HG03280 (cell line): ENCODE data around the gene FZD8.

Experiments used
- ATAC-seq: cut with Tn5 transposase; IDR thresholded peaks from one replicate; pipeline ENCODE4 v1.9.1; 2021; ENCODE audit warnings: mild to moderate bottlenecking, moderate library complexity; ENCODE audit not compliant: unreplicated experiment

Gene FZD8

DNA sequence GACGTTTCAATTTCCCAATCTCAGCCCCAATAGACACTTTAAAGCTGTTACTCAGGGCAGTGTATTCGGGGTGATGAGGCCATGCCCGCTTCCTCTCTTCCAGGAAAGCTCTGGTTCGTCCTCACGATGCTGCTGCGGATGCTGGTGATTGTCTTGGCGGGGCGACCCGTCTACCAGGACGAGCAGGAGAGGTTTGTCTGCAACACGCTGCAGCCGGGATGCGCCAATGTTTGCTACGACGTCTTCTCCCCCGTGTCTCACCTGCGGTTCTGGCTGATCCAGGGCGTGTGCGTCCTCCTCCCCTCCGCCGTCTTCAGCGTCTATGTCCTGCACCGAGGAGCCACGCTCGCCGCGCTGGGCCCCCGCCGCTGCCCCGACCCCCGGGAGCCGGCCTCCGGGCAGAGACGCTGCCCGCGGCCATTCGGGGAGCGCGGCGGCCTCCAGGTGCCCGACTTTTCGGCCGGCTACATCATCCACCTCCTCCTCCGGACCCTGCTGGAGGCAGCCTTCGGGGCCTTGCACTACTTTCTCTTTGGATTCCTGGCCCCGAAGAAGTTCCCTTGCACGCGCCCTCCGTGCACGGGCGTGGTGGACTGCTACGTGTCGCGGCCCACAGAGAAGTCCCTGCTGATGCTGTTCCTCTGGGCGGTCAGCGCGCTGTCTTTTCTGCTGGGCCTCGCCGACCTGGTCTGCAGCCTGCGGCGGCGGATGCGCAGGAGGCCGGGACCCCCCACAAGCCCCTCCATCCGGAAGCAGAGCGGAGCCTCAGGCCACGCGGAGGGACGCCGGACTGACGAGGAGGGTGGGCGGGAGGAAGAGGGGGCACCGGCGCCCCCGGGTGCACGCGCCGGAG lies 34.4 kb downstream of the FZD8 start:
- ATAC-seq: no peak

DNA sequence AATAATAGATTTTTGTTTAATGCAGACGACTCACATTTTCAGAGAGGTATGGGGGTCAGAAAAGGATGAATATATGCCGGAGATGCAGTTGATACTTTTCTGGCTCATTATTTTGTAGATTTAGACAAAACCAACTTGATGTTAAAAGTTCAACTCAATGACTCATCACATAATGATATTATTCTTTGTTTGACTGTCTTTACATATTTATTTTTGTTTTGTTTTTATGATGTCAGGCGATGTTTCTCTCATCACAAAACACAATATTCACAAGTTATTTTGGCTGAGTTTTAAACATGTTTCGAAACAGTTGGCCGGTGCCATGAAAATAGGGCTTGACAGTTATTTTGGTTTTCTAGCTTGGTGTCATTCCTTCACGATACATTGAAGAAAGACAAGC lies 35.7 kb downstream of the FZD8 start:
- ATAC-seq: no peak

DNA sequence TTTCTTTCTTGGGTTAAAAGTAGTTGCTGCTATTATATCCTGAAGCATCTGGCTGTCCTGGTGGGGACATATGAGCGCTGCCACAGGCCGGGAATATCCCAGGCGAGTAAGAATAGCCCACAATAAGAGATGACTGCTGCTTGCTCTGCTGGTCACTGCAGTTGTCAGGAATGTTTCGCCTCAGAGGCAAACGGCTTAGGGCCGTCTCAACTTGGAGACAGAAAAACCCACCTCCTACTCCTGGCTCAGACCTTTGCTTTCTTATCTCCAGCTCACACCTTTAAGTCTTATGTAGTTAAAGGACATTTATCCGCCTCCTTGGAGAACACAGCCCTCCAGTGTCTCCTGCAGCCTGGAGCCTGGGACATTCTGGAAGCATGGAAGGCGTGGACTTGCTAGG lies 36.9 kb downstream of the FZD8 start, which contains the start of gene GJD4:
Gene GJD4 (plus strand): TSS at position 151 of the 400 bp plus-strand sequence. CDS start 227 bp downstream, at position 378.
- no peak for ATAC-seq

DNA sequence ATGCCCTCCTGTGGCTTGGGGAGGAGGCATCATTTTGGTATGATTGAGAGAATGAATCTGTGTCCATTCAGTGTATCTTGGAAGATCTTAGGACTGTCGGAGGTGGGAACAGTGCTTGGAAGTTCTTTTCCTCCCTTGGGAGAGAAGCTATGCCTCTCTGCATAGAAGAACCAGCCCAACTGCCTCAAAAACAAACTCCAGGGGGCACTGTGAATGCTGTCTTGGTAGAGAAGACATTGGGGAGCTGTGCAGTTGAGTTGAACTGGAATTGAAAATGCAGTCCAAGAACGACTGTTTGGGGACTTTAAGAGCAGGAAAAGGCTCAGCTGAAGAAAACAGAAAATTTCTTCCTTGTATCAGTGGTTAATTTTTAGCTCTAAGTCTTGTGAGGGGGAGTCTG lies 41.9 kb downstream of the FZD8 start:
- no peak for ATAC-seq

DNA sequence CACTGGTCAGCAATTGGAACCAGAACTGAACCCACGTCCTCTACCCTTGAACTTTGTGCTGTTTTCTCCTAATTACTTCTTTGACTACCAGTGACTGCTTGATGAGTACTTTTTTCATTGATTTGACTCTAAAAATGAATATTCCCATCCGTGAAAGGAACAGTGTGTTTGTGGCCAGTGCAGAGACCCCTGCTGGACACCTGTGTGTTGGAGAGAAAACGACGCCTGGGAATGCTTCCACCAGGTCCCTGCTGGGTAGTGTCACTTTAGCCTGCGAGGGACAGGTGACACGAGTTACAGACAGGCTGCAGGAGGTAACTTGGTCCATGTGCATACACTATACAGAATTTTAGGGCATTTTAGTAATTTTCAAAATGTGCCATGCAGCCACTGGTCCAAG lies 43.7 kb downstream of the FZD8 start:
- ATAC-seq: no peak

DNA sequence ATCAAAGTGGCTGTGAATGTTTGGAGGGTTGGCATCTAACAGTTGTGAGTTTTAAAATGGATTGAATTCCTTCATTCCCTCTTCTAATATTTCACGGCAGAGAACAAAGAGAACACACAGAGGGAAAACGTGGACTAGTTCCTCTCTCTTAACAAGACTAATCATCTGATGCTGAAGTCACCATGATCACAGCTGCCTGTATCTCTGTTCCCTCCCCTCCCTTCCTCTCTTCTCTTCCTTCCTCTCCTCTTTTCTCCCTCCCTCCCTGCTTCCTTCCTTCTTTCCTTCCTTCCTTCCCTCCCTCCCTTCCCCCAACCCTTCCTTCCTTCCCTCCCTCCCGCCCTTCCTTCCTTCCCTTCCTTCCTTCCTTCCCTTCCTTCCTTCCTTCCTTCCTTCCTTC lies 47.0 kb downstream of the FZD8 start:
- no peak for ATAC-seq

DNA sequence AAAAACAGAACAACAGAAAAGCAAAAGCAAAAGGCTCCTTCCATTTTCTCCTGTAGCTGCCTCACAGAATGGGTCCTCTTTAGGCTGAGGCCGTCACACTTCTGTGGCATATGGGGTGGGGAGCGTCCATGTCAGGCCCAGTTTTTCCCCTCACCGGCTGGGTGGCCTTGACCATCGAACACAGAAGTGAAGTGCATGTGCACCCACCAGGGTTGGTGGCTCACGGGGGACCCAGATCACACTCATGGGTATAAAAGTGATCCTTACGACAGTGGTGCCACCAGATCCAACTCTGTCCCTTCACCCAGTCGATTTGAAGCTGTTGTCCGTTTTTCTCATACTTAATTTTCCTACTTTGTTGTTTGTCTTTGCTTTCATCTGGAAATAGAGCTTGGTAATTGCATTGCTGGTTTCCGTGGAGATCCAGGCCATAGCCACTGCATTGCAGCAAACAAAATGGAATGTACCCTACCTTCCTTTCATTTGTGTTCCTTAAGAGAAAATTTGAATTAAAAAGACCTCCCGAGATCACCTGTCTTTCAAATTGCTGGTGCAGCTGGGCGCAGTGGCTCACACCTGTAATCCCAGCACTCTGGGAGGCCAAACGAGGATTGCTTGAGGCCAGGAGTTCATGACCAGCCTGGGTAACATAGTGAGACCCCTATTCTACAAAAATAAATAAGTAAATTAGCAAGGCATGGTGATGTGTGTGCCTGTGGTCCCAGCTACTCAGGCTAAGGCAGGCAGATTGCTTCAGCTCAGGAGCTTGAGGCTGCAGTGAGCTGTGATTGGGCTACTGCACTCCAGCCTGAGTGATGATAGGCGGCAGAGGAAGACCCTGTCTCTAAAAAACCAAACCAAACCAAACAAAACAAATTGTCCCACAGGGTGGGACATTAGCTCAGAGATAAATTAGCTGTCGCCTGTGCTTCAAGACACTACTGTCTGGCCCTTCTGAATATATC lies 47.7 kb downstream of the FZD8 start:
- no peak for ATAC-seq

DNA sequence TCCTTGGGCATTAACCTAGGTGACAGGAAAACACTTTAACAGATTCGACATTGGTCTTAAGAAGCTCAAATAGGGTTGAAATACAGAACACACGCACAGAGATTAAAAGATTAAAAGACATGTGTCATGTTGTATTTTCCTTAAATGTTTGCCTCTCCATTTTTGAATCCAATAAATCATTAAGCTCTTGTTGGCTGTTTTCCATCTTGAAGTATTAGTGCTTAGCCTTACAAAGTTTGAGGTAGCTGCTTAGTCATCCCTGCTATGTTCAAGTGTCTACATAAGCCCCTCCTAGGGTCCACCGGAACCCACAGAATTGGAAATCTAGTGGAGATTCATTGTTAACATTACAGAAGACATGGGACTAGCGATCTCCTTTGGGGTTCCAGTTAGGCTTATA lies 49.7 kb downstream of the FZD8 start:
- ATAC-seq: no peak

DNA sequence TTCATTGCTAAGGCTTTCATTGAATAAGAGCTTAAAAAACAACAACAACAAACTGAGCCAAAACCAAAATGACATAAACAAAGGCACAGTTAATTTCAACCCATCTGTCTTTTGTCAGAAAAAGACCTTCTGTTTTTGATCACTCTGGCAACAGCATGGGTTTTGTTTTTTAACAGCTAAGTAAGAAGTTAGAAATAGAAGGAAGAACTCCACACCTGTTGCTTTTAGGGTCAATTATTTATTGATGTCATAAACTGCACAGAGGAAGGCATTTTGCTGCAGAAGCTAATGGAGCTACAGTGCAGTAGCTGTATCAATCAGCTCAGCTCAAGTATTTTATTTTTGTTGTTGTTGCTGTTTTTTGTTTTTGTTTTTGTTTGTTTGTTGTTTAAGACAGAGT lies 53.3 kb downstream of the FZD8 start:
- no peak for ATAC-seq
